ENCODE data around the gene WT1. TPM values are rescaled to one million over a fixed set of nuclear protein-coding genes. Genes with fewer than 3 reads are reported as not detected.
A peak's percentile ranks its signal among the peaks of the same experiment; 100 is the strongest.

The WT1 gene
- total and polyA plus RNA-seq, 9 donors = 28.2 to 171 (median 73.8) TPM

DNA sequence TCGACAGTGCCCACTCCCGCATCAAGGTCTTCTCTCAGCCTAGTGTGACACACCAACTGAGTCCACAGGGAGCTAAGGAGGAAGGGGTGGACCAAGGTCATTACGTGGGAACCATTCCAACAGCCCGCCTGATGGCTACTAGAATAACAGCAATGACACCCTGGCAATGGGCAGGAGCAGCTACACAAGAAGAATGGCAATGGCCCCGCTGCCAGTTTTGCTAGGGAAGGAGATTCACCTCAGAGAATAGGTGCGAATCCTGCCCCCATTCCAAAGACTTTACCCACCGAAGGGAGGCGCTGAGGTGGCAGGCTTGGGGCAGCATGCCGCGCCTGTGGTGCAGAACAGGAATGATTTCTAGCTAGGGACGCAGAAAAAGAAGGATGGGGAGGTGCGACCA, 9.1 kb downstream of the WT1 start:
- peak; percentile 35 to 58 (median 55) for DNase-seq
- intact Hi-C loops (cut with DNase I) = no loop called here
- 64 to 71% (median 70%) methylated on average over 12 of the region's 12 CpGs for WGBS, 3 donors
- H3K4me3 ChIP-seq = no peak overlapping the region
- H3K27me3 ChIP-seq = no peaks in the 10 kb centered on the region
- H3K9me3 ChIP-seq = no peaks in the 10 kb centered on the region
- TF ChIP-seq POLR2A (IDR thresholded peaks at IDR 0.05) = no peak
- TF ChIP-seq EP300 (IDR thresholded peaks at IDR 0.05) = no peak
- no peak for TF ChIP-seq CTCF (IDR thresholded peaks at IDR 0.05)
- peak overlapping the region; percentile 45 to 94 for H3K27ac ChIP-seq
- peaks cover 10% of the 10 kb centered on the region for H3K4me1 ChIP-seq (ENCODE audit: insufficient read depth)
- no peaks in the 10 kb centered on the region for H3K36me3 ChIP-seq

DNA sequence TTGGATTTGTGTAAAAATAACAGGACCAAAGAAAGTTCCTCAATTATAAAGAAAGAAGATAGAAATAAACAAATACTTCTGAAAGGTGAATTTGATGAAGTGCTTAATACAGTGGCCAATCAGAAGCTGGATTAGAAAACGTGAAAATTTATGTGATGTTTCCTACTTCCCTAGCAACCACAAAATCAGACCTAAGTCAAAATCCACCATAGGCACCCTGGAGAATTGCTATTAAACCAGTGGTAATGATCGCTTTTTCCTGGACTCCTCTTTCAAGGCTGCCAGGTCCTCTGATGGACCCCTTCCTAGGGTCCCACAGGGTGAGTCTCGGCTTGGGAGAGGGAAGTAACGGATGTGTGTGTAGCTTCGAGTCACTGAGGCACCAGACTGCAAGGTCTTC, 9.6 kb downstream of the WT1 start:
- 64 to 76% (median 74%) methylated on average over 5 of the region's 5 CpGs for WGBS, 3 donors
- Histone ChIP-seq H3K4me3 (no peak overlapping the region), H3K4me1 (ENCODE audit: insufficient read depth) (peaks cover 9% of the 10 kb centered on the region), H3K27me3 (no peaks in the 10 kb centered on the region), H3K9me3 (no peaks in the 10 kb centered on the region), H3K36me3 (no peaks in the 10 kb centered on the region), H3K27ac (peak overlapping the region in 1 of 2 donors; percentile 94)
- no peak for TF ChIP-seq POLR2A (IDR thresholded peaks at IDR 0.05)
- intact Hi-C loops (cut with DNase I) = no loop called here
- DNase-seq = no peak

- peaks cover 4% of the 10 kb centered on the region for H3K4me1 ChIP-seq (ENCODE audit: insufficient read depth)
- no peak for DNase-seq
- TF ChIP-seq EP300 (IDR thresholded peaks at IDR 0.05) = no peak
- TF ChIP-seq POLR2A (IDR thresholded peaks at IDR 0.05) = no peak
- TF ChIP-seq CTCF (IDR thresholded peaks at IDR 0.05) = no peak
- no peaks in the 10 kb centered on the region for H3K36me3 ChIP-seq
- intact Hi-C loops (cut with DNase I) = no loop called here
- H3K27ac ChIP-seq = no peak overlapping the region
- H3K4me3 ChIP-seq = no peak overlapping the region
- no peaks in the 10 kb centered on the region for H3K9me3 ChIP-seq
- no peaks in the 10 kb centered on the region for H3K27me3 ChIP-seq
- 47 to 76% (median 57%) methylated on average over 3 of the region's 3 CpGs for WGBS, 3 donors
These were observed 12.8 kb downstream of the WT1 start for GRCh38 chr11:32422545-32422944.

- TF ChIP-seq CTCF (IDR thresholded peaks at IDR 0.05) = no peak
- peaks cover 1% of the 10 kb centered on the region for H3K4me1 ChIP-seq (ENCODE audit: insufficient read depth)
- H3K27me3 ChIP-seq = no peaks in the 10 kb centered on the region
- intact Hi-C loops (cut with DNase I) = no loop called here
- H3K36me3 ChIP-seq = no peaks in the 10 kb centered on the region
- H3K4me3 ChIP-seq = no peak overlapping the region
- H3K9me3 ChIP-seq = no peaks in the 10 kb centered on the region
- no peak overlapping the region for H3K27ac ChIP-seq
- no peak for DNase-seq
- WGBS, 3 donors = 39 to 52% (median 40%) methylated on average over 2 of the region's 2 CpGs
These were observed 13.3 kb downstream of the WT1 start for GRCh38 chr11:32421992-32422391.

DNA sequence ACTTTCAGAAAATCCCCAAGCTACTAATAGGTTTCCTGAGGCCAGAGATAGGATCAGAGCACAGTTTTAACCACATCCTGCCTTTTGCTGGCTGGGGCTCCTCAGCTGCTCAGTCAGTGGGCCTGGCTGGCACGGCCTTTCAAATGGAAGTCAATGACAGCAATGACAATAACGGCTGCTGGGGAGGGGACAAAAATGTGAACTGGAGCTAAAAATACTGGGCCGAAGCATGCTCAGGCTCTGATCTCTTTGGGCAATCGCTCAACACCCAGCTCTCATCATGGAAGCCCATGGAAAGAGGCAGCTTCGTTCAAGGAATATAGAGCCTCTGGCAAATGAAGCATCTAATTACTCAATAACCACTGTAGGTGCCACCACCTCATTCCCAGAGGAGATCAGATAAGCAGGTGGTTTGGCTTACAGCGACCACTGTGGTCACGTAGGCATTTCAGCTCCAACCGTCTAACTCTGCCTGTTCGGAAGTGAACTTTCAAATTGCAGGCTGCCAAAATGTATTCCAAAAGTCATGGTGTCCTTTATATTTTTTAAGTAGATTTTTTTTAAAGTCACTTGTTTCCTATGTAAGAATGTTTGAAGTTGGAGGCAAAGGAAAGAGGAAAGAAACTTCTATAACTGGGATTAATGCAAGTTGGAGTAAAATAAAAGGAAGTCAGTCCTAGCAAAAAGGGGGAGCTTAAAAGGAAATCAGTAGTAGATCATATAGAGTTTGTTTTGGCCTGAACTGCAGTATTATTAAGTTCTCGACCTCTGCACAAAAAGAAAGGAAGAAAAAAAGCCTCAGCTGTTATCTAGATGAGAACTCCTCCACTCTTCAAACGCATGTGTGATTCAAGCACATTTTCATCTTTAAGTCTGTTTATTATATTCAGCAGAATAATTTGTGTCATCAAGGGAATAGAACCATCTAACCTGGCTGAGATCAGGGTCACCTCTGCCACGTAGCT, 14.1 kb downstream of the WT1 start:
- H3K27ac ChIP-seq = no peak overlapping the region
- WGBS, 3 donors = 65 to 71% (median 66%) methylated on average over 12 of the region's 12 CpGs

More for the DNA sequence above, 14.1 kb downstream of the WT1 start:
- no peak for TF ChIP-seq CTCF (IDR thresholded peaks at IDR 0.05)
- TF ChIP-seq EP300 (IDR thresholded peaks at IDR 0.05) = no peak
- TF ChIP-seq POLR2A (IDR thresholded peaks at IDR 0.05) = no peak
- Histone ChIP-seq H3K4me1 (ENCODE audit: insufficient read depth) (peaks cover 1% of the 10 kb centered on the region), H3K27me3 (no peaks in the 10 kb centered on the region), H3K4me3 (no peak overlapping the region), H3K9me3 (no peaks in the 10 kb centered on the region), H3K36me3 (no peaks in the 10 kb centered on the region)
- intact Hi-C loops (cut with DNase I) = no loop called here
- no peak for DNase-seq
